ENCODE results near the gene SHE. TPM values are rescaled to one million over a fixed set of nuclear protein-coding genes. Genes with fewer than 3 reads are reported as not detected.

SHE gene
- total and polyA plus RNA-seq, 10 of the 15 experiments (the other 5 are each of a cell fraction or from before 2014, with no cell fraction given): under 0.01 to 0.05 (median 0.03) TPM; not detected in 3

DNA sequence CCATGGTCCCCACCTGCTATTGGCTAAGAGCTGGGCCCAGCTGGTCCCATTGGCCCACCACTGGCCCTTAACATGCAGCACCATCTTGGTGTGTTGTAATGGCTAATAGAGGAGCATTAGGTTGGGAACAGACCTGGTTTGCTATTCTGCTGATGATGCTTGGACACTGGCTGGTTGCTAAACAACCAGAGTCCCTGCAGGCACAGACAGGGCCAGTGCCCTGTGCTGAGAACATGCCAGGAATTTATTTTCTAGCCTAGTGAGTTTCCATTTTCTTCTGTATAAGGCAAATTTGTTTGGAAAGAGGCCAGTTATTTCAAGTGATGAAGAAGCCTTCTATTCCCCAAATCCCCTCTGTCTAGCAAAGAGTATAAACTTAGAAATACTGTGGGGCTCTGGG lies 43.1 kb downstream of the SHE start:
- CTCF ChIA-PET: interaction anchor here (1.0 to 3.4 kb wide), 2 partner anchors 20 to 53 kb away, joined by 3 to 11 read pairs; no protein-coding TSS in a partner anchor
- ATAC-seq: no peak
- no peaks in the 10 kb centered on the region for H3K27me3 ChIP-seq (replicated peaks in 1 of 2; ENCODE audit: control insufficient read depth in 2 of 2, insufficient read depth in 2 of 2, low read length in 1 of 2)
- no peaks in the 10 kb centered on the region for H4K20me1 ChIP-seq (ENCODE audit: control insufficient read depth, insufficient read depth)
- H2AFZ ChIP-seq (ENCODE audit: control insufficient read depth, low read depth, low read length): no peak overlapping the region
- no peak overlapping the region for H3K9ac ChIP-seq (ENCODE audit: control insufficient read depth, insufficient read depth, low read length)
- peaks cover 13% of the 10 kb centered on the region for H3K4me1 ChIP-seq (ENCODE audit: control insufficient read depth, insufficient read depth, low read length)
- no peak overlapping the region for H3K27ac ChIP-seq (ENCODE audit: control insufficient read depth, insufficient read depth)
- BruUV-seq (replicated peaks): no TSS peak
- intact Hi-C loops (cut with micrococcal nuclease; ENCODE audit: unreplicated experiment) (no loop called here), in situ Hi-C loops (cut with MboI) (no loop called here)
- POLR2A ChIA-PET: no interaction called here
- peaks cover 0 to 3% of the 10 kb centered on the region in 2 experiments; a peak in 1 of 4 replicates for H3K36me3 ChIP-seq (ENCODE audit: control insufficient read depth in 2 of 2, insufficient read depth in 2 of 2, low read length in 1 of 2)
- RAD21 ChIA-PET (ENCODE audit: unreplicated experiment): interaction anchor here (1.6 kb wide), 1 partner anchor 14 kb away, joined by 4 read pairs; no protein-coding TSS in a partner anchor
- FAIRE-seq: no peak
- no peak overlapping the region for H3K4me2 ChIP-seq (ENCODE audit: control insufficient read depth, insufficient read depth)
- H3K9me3 ChIP-seq (replicated peaks; ENCODE audit: control insufficient read depth, insufficient read depth, low read length): no peaks in the 10 kb centered on the region
- SMC1A ChIA-PET (ENCODE audit: uncharacterized antibody, unreplicated experiment): interaction anchor here (1.1 to 1.5 kb wide), 3 partner anchors 9 to 20 kb away, joined by 3 read pairs; no protein-coding TSS in a partner anchor
- H3K79me2 ChIP-seq (ENCODE audit: control insufficient read depth, insufficient read depth, low read length): no peaks in the 10 kb centered on the region
- DNase-seq (ENCODE audit: low read depth, low spot score): no peak
- H3K4me3 ChIP-seq: no peak overlapping the region
- TF ChIP-seq MTA2 (IDR thresholded peaks at IDR 0.05; ENCODE audit: low read depth) (no peak), PBX3 (IDR thresholded peaks at IDR 0.05; ENCODE audit: insufficient replicate concordance, low read depth, low read length) (no peak), NFYB (IDR thresholded peaks at IDR 0.05; ENCODE audit: insufficient read depth, low read depth, low read length) (no peak), HCFC1 (IDR thresholded peaks at IDR 0.05; ENCODE audit: low read length) (no peak), SRF (IDR thresholded peaks at IDR 0.05; ENCODE audit: low read depth in 2 of 2, low read length in 2 of 2) (no peak), SUZ12 (IDR thresholded peaks at IDR 0.05; ENCODE audit: unreplicated experiment) (no peak), ATF7 (IDR thresholded peaks at IDR 0.05; ENCODE audit: low read depth) (no peak), MAX (IDR thresholded peaks at IDR 0.05; ENCODE audit: low read depth, low read length) (no peak), TCF3 (IDR thresholded peaks at IDR 0.05; ENCODE audit: borderline replicate concordance, insufficient read depth, low read depth, low read length) (no peak), POLR2AphosphoS5 (IDR thresholded peaks at IDR 0.05; ENCODE audit: low read length) (no peak), CREB1 (IDR thresholded peaks at IDR 0.05; ENCODE audit: low read depth) (no peak), NFXL1 (IDR thresholded peaks at IDR 0.05; ENCODE audit: borderline replicate concordance) (no peak), TAF1 (IDR thresholded peaks at IDR 0.05; ENCODE audit: borderline replicate concordance, low read depth, low read length) (no peak), KDM1A (IDR thresholded peaks at IDR 0.05; ENCODE audit: borderline replicate concordance) (no peak), RELA (IDR thresholded peaks at IDR 0.05; ENCODE audit: borderline replicate concordance, partially characterized antibody) (no peak)
- TF ChIP-seq, protein P1, sequence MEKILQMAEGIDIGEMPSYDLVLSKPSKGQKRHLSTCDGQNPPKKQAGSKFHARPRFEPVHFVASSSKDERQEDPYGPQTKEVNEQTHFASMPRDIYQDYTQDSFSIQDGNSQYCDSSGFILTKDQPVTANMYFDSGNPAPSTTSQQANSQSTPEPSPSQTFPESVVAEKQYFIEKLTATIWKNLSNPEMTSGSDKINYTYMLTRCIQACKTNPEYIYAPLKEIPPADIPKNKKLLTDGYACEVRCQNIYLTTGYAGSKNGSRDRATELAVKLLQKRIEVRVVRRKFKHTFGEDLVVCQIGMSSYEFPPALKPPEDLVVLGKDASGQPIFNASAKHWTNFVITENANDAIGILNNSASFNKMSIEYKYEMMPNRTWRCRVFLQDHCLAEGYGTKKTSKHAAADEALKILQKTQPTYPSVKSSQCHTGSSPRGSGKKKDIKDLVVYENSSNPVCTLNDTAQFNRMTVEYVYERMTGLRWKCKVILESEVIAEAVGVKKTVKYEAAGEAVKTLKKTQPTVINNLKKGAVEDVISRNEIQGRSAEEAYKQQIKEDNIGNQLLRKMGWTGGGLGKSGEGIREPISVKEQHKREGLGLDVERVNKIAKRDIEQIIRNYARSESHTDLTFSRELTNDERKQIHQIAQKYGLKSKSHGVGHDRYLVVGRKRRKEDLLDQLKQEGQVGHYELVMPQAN (conservative IDR thresholded peaks at IDR 0.05): no peak
- TF ChIP-seq, protein P2, sequence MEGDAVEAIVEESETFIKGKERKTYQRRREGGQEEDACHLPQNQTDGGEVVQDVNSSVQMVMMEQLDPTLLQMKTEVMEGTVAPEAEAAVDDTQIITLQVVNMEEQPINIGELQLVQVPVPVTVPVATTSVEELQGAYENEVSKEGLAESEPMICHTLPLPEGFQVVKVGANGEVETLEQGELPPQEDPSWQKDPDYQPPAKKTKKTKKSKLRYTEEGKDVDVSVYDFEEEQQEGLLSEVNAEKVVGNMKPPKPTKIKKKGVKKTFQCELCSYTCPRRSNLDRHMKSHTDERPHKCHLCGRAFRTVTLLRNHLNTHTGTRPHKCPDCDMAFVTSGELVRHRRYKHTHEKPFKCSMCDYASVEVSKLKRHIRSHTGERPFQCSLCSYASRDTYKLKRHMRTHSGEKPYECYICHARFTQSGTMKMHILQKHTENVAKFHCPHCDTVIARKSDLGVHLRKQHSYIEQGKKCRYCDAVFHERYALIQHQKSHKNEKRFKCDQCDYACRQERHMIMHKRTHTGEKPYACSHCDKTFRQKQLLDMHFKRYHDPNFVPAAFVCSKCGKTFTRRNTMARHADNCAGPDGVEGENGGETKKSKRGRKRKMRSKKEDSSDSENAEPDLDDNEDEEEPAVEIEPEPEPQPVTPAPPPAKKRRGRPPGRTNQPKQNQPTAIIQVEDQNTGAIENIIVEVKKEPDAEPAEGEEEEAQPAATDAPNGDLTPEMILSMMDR (IDR thresholded peaks at IDR 0.05 in 2 of 3, conservative IDR thresholded peaks at IDR 0.05 in 1 of 3; ENCODE audit: control insufficient read depth in 2 of 3, extremely low read depth in 1 of 3, insufficient read depth in 1 of 3, low read depth in 3 of 3, low read length in 3 of 3): no peak

Data from GM12878 (cell line).